T-helper 1 cell treated with Interleukin-12 subunit alpha and Interleukin-12 subunit beta and Interleukin-4 antibody, amounts not matched to agents 30 μg/mL and 1 μg/mL, for 36 hours (primary cell): Measurements from ENCODE around the gene ADGRL1.
A peak's percentile ranks its signal among the peaks of the same experiment; 100 is the strongest.

Source experiments
- H3K27ac Mint-ChIP-seq: one replicate; pipeline ENCODE4 v1.8.0; 2021; ENCODE audit warnings: mild to moderate bottlenecking, mixed read lengths
- H3K27me3 Mint-ChIP-seq: one replicate; pipeline ENCODE4 v1.8.0; 2021; ENCODE audit warnings: low read depth, mixed read lengths
- H3K36me3 Mint-ChIP-seq: one replicate; pipeline ENCODE4 v1.8.0; 2021; ENCODE audit warnings: low read depth, mixed read lengths
- H3K4me1 Mint-ChIP-seq: one replicate; pipeline ENCODE4 v1.8.0; 2021; ENCODE audit warnings: low read depth, mixed read lengths
- H3K4me3 Mint-ChIP-seq: one replicate; pipeline ENCODE4 v1.8.0; 2021; ENCODE audit warnings: mild to moderate bottlenecking, moderate library complexity, mixed read lengths
- H3K9me3 Mint-ChIP-seq: one replicate; pipeline ENCODE4 v1.8.0; 2021; ENCODE audit warnings: mixed read lengths

The ADGRL1 gene

GRCh38 chr19:14165990-14166830, 39.8 kb downstream of the ADGRL1 start:
- H3K27ac Mint-ChIP-seq = peak overlapping the region; percentile 81
- H3K36me3 Mint-ChIP-seq = peaks cover 7% of the 10 kb centered on the region
- peaks cover 12% of the 10 kb centered on the region for H3K4me1 Mint-ChIP-seq
- peak overlapping the region; percentile 79 for H3K4me3 Mint-ChIP-seq
- H3K9me3 Mint-ChIP-seq = no peaks in the 10 kb centered on the region
- no peaks in the 10 kb centered on the region for H3K27me3 Mint-ChIP-seq

GRCh38 chr19:14164724-14165493, 41.1 kb downstream of the ADGRL1 start:
- no peaks in the 10 kb centered on the region for H3K9me3 Mint-ChIP-seq
- H3K36me3 Mint-ChIP-seq = peaks cover 3% of the 10 kb centered on the region
- H3K27me3 Mint-ChIP-seq = no peaks in the 10 kb centered on the region
- peaks cover 12% of the 10 kb centered on the region for H3K4me1 Mint-ChIP-seq
- no peak overlapping the region for H3K4me3 Mint-ChIP-seq
- no peak overlapping the region for H3K27ac Mint-ChIP-seq

GRCh38 chr19:14164082-14164481, 41.9 kb downstream of the ADGRL1 start:
- Mint-ChIP-seq H3K4me1 (peaks cover 12% of the 10 kb centered on the region), H3K36me3 (no peaks in the 10 kb centered on the region), H3K4me3 (no peak overlapping the region), H3K27me3 (no peaks in the 10 kb centered on the region), H3K27ac (no peak overlapping the region), H3K9me3 (no peaks in the 10 kb centered on the region)

GRCh38 chr19:14162871-14163297, 43.1 kb downstream of the ADGRL1 start:
- Mint-ChIP-seq H3K27me3 (no peaks in the 10 kb centered on the region), H3K9me3 (no peaks in the 10 kb centered on the region), H3K27ac (no peak overlapping the region), H3K4me1 (peaks cover 12% of the 10 kb centered on the region), H3K4me3 (no peak overlapping the region), H3K36me3 (no peaks in the 10 kb centered on the region)

- Mint-ChIP-seq H3K9me3 (no peaks in the 10 kb centered on the region), H3K4me3 (no peak overlapping the region), H3K36me3 (no peaks in the 10 kb centered on the region), H3K27ac (no peak overlapping the region), H3K4me1 (peaks cover 3% of the 10 kb centered on the region), H3K27me3 (no peaks in the 10 kb centered on the region)
Measured at GRCh38 chr19:14161305-14161704, 44.7 kb downstream of the ADGRL1 start.

GRCh38 chr19:14160017-14160703, 45.8 kb downstream of the ADGRL1 start:
- no peaks in the 10 kb centered on the region for H3K27me3 Mint-ChIP-seq
- H3K4me3 Mint-ChIP-seq = no peak overlapping the region
- H3K27ac Mint-ChIP-seq = no peak overlapping the region
- no peaks in the 10 kb centered on the region for H3K36me3 Mint-ChIP-seq
- no peaks in the 10 kb centered on the region for H3K9me3 Mint-ChIP-seq
- H3K4me1 Mint-ChIP-seq = no peaks in the 10 kb centered on the region

GRCh38 chr19:14159059-14159458, 46.9 kb downstream of the ADGRL1 start:
- Mint-ChIP-seq H3K4me1 (no peaks in the 10 kb centered on the region), H3K27me3 (no peaks in the 10 kb centered on the region), H3K4me3 (no peak overlapping the region), H3K27ac (no peak overlapping the region), H3K9me3 (no peaks in the 10 kb centered on the region), H3K36me3 (no peaks in the 10 kb centered on the region)

GRCh38 chr19:14158276-14159023, 47.5 kb downstream of the ADGRL1 start:
- no peaks in the 10 kb centered on the region for H3K27me3 Mint-ChIP-seq
- no peaks in the 10 kb centered on the region for H3K4me1 Mint-ChIP-seq
- no peak overlapping the region for H3K27ac Mint-ChIP-seq
- H3K36me3 Mint-ChIP-seq = no peaks in the 10 kb centered on the region
- H3K9me3 Mint-ChIP-seq = no peaks in the 10 kb centered on the region
- no peak overlapping the region for H3K4me3 Mint-ChIP-seq

GRCh38 chr19:14156971-14157717, 48.8 kb downstream of the ADGRL1 start:
- no peaks in the 10 kb centered on the region for H3K9me3 Mint-ChIP-seq
- H3K27me3 Mint-ChIP-seq = no peaks in the 10 kb centered on the region
- no peak overlapping the region for H3K27ac Mint-ChIP-seq
- H3K36me3 Mint-ChIP-seq = no peaks in the 10 kb centered on the region
- H3K4me3 Mint-ChIP-seq = no peak overlapping the region
- no peaks in the 10 kb centered on the region for H3K4me1 Mint-ChIP-seq

GRCh38 chr19:14156122-14156521, 49.8 kb downstream of the ADGRL1 start:
- Mint-ChIP-seq H3K9me3 (no peaks in the 10 kb centered on the region), H3K27me3 (no peaks in the 10 kb centered on the region), H3K4me3 (no peak overlapping the region), H3K27ac (no peak overlapping the region), H3K4me1 (peaks cover 2% of the 10 kb centered on the region), H3K36me3 (no peaks in the 10 kb centered on the region)

GRCh38 chr19:14155371-14155770, 50.6 kb downstream of the ADGRL1 start:
- H3K4me3 Mint-ChIP-seq = no peak overlapping the region
- H3K36me3 Mint-ChIP-seq = no peaks in the 10 kb centered on the region
- no peaks in the 10 kb centered on the region for H3K27me3 Mint-ChIP-seq
- no peak overlapping the region for H3K27ac Mint-ChIP-seq
- H3K9me3 Mint-ChIP-seq = no peaks in the 10 kb centered on the region
- H3K4me1 Mint-ChIP-seq = peaks cover 2% of the 10 kb centered on the region

GRCh38 chr19:14152713-14153112, 53.3 kb downstream of the ADGRL1 start:
- no peaks in the 10 kb centered on the region for H3K9me3 Mint-ChIP-seq
- H3K4me3 Mint-ChIP-seq = no peak overlapping the region
- no peaks in the 10 kb centered on the region for H3K36me3 Mint-ChIP-seq
- no peak overlapping the region for H3K27ac Mint-ChIP-seq
- no peaks in the 10 kb centered on the region for H3K27me3 Mint-ChIP-seq
- H3K4me1 Mint-ChIP-seq = peaks cover 17% of the 10 kb centered on the region

GRCh38 chr19:14150770-14151661, 55.0 kb downstream of the ADGRL1 start:
- Mint-ChIP-seq H3K27me3 (no peaks in the 10 kb centered on the region), H3K27ac (peak overlapping the region; percentile 36), H3K4me1 (peaks cover 21% of the 10 kb centered on the region), H3K9me3 (no peaks in the 10 kb centered on the region), H3K36me3 (no peaks in the 10 kb centered on the region), H3K4me3 (no peak overlapping the region)
